ENCODE results near the gene LIG1.

- no peak for TF ChIP-seq CTCF (IDR thresholded peaks at IDR 0.05; ENCODE audit: extremely low read depth in 1 of 2, insufficient read depth in 1 of 2, low read depth in 1 of 2, low read length in 2 of 2)
- no peak for TF ChIP-seq POLR2A (IDR thresholded peaks at IDR 0.05; ENCODE audit: low read depth, low read length)
- no peak for TF ChIP-seq EZH2 (IDR thresholded peaks at IDR 0.05; ENCODE audit: borderline replicate concordance, low read depth, low read length, severe bottlenecking)
- no peak for TF ChIP-seq POLR2AphosphoS5 (IDR thresholded peaks at IDR 0.05; ENCODE audit: insufficient read depth, low read depth, low read length)
- no peak for TF ChIP-seq JUN (IDR thresholded peaks at IDR 0.05; ENCODE audit: borderline replicate concordance, insufficient read depth, insufficient read length, low read depth)
- no peak for TF ChIP-seq MYC (IDR thresholded peaks at IDR 0.05; ENCODE audit: low read depth, low read length)
Measured at GRCh38 chr19:48182434-48182833, 12.3 kb upstream of the LIG1 start.

Measured in endothelial cell of umbilical vein (primary cell).